GM12878 (cell line): ENCODE data around the gene TUBA4B. TPM values are rescaled to one million over a fixed set of nuclear protein-coding genes. Genes with fewer than 3 reads are reported as not detected.
A peak's percentile ranks its signal among the peaks of the same experiment; 100 is the strongest.

ENCODE experiments used
- ATF2 ChIP-seq: IDR thresholded peaks from 2 replicates; pipeline ENCODE4 v1.6.1; 2012; ENCODE audit warnings: low read length, inconsistent platforms
- BMI1 ChIP-seq: fragments of 450-650 bp; IDR thresholded peaks from 2 replicates; pipeline ENCODE4 v1.6.1; 2016; ENCODE audit warnings: mild to moderate bottlenecking, moderate library complexity, borderline replicate concordance
- DPF2 ChIP-seq: fragments of 450-650 bp; IDR thresholded peaks from 2 replicates; pipeline ENCODE4 v1.6.1; 2017; ENCODE audit warnings: mild to moderate bottlenecking
- ELK1 ChIP-seq: IDR thresholded peaks from 2 replicates; pipeline ENCODE4 v1.6.1; 2012; ENCODE audit warnings: low read depth, low read length, improper control_type of control experiment
- FOS ChIP-seq: IDR thresholded peaks from 3 replicates; pipeline ENCODE4 v1.6.1; 2011; ENCODE audit warnings: borderline replicate concordance; ENCODE audit not compliant: insufficient read length; ENCODE audit errors: extremely low read depth
- HDGF ChIP-seq: fragments of 450-650 bp; IDR thresholded peaks from 2 replicates; pipeline ENCODE4 v1.6.1; 2016; ENCODE audit warnings: antibody characterized with exemption
- KLF5 ChIP-seq: fragments of 450-650 bp; IDR thresholded peaks from 2 replicates; pipeline ENCODE4 v1.6.1; 2014; ENCODE audit warnings: mild to moderate bottlenecking; ENCODE audit not compliant: partially characterized antibody
- MXI1 ChIP-seq: fragments of 150-350 bp; IDR thresholded peaks from 2 replicates; pipeline ENCODE4 v1.6.1; 2011; ENCODE audit warnings: low read depth, mild to moderate bottlenecking, inconsistent platforms, low read length, improper control_type of control experiment
- NFYB ChIP-seq: IDR thresholded peaks from 2 replicates; pipeline ENCODE4 v1.6.1; 2011; ENCODE audit warnings: low read depth, mild to moderate bottlenecking, low read length, improper control_type of control experiment, moderate library complexity; ENCODE audit not compliant: insufficient read depth
- PBX3 ChIP-seq: IDR thresholded peaks from 2 replicates; pipeline ENCODE4 v1.6.1; 2011; ENCODE audit warnings: mild to moderate bottlenecking, low read depth, low read length, moderate library complexity; ENCODE audit not compliant: insufficient replicate concordance
- POLR2A ChIP-seq: IDR thresholded peaks from 2 replicates; pipeline ENCODE4 v1.6.1; 2011; ENCODE audit warnings: low read depth, mild to moderate bottlenecking, low read length
- RFX5 ChIP-seq: IDR thresholded peaks from 2 replicates; pipeline ENCODE4 v1.6.1; 2011; ENCODE audit warnings: low read depth, low read length, improper control_type of control experiment
- SMAD1 ChIP-seq: fragments of 450-650 bp; IDR thresholded peaks from 2 replicates; pipeline ENCODE4 v1.6.1; 2018; ENCODE audit warnings: mild to moderate bottlenecking, low read depth; ENCODE audit not compliant: partially characterized antibody
- SREBF2 ChIP-seq: IDR thresholded peaks from 2 replicates; pipeline ENCODE4 v1.6.1; 2012; ENCODE audit warnings: mild to moderate bottlenecking, low read length
- SRF ChIP-seq, 2 experiments: IDR thresholded peaks; 2 replicates each; pipeline ENCODE4 v1.6.1; 2011; ENCODE audit warnings: low read depth in 2 of 2, low read length in 2 of 2, mild to moderate bottlenecking in 1 of 2, moderate library complexity in 1 of 2
- TBL1XR1 ChIP-seq: IDR thresholded peaks from 2 replicates; pipeline ENCODE4 v1.6.1; 2012; ENCODE audit warnings: low read depth, low read length, improper control_type of control experiment
- TCF12 ChIP-seq: IDR thresholded peaks from 2 replicates; pipeline ENCODE4 v1.6.1; 2011; ENCODE audit warnings: low read depth, mild to moderate bottlenecking, low read length
- USF1 ChIP-seq: IDR thresholded peaks from 2 replicates; pipeline ENCODE4 v1.6.1; 2011; ENCODE audit warnings: borderline replicate concordance, low read depth, mild to moderate bottlenecking, moderate library complexity, mixed read lengths, low read length; ENCODE audit not compliant: insufficient read depth; ENCODE audit errors: extremely low read length
- ZBED1 ChIP-seq: IDR thresholded peaks from 2 replicates; pipeline ENCODE4 v1.6.1; 2016; ENCODE audit warnings: borderline replicate concordance
- ZNF207 ChIP-seq: fragments of 450-650 bp; IDR thresholded peaks from 2 replicates; pipeline ENCODE4 v1.6.1; 2014; ENCODE audit warnings: antibody characterized with exemption, mild to moderate bottlenecking, borderline replicate concordance
- ZNF24 ChIP-seq: fragments of 450-650 bp; IDR thresholded peaks from 2 replicates; pipeline ENCODE4 v1.6.1; 2017; ENCODE audit warnings: antibody characterized with exemption, mild to moderate bottlenecking
- polyA plus RNA-seq, 11 experiments: library from polyadenylated mRNA; depleted of rRNA in 4 of 11; unstranded in 6 of 11; stranded (reverse) in 5 of 11; fragments of >200 nt; fragmentation: Nextera tagmentation in 4 of 11; fragmentation: Illumina TruSeq in 1 of 11; extraction: Ambion mirVana in 4 of 11; extraction: Trizol in 1 of 11; gene quantifications; 1 replicate in 1 of 11; 2 replicates in 10 of 11; pipeline versions ENCODE4 v1.2.1 to v1.2.3, GENCODE V29; 2011 to 2016; ENCODE audit warnings: inconsistent platforms in 2 of 11, missing spikeins in 2 of 11, low read depth in 1 of 11
- total RNA-seq, 4 experiments: library from RNA; depleted of rRNA in 3 of 4; stranded (reverse); fragments of >200 nt in 3 of 4; fragmentation: Illumina TruSeq in 1 of 4; extraction: Trizol in 1 of 4; gene quantifications; 2 replicates each; pipeline versions ENCODE4 v1.2.1 to v1.2.3, GENCODE V29; 2013 to 2021
- TF ChIP-seq, protein P1 (sequence below): fragments of 450-650 bp; IDR thresholded peaks from 2 replicates; pipeline ENCODE4 v1.6.1; 2018; ENCODE audit warnings: mild to moderate bottlenecking, low read depth, moderate library complexity; ENCODE audit not compliant: partially characterized antibody

The TUBA4B gene
- total and polyA plus RNA-seq, 10 of the 15 experiments (the other 5 are each of a cell fraction or from before 2014, with no cell fraction given), result 0.07 TPM; not detected in 9

- TF ChIP-seq RFX5, result no peak; the same call in none of the 2 replicates
- peak; percentile 53 for TF ChIP-seq MXI1
- TF ChIP-seq ZBED1, result no peak
- no peak for TF ChIP-seq TBL1XR1
- TF ChIP-seq POLR2A, result peak; percentile 90
- no peak for TF ChIP-seq BMI1
- TF ChIP-seq KLF5, result peak; percentile 51
- TF ChIP-seq SRF (IDR thresholded peaks at IDR 0.05; ENCODE audit: low read depth in 2 of 2, low read length in 2 of 2), result no peak
- peak; percentile 100 for TF ChIP-seq DPF2
- no peak for TF ChIP-seq TCF12
- TF ChIP-seq SREBF2, result no peak
- TF ChIP-seq PBX3, result peak; percentile 99
- TF ChIP-seq FOS, result peak; percentile 85
- TF ChIP-seq ATF2, result no peak
- TF ChIP-seq NFYB, result peak; percentile 98
- no peak for TF ChIP-seq USF1
- TF ChIP-seq ELK1, result no peak
- TF ChIP-seq, protein P1, sequence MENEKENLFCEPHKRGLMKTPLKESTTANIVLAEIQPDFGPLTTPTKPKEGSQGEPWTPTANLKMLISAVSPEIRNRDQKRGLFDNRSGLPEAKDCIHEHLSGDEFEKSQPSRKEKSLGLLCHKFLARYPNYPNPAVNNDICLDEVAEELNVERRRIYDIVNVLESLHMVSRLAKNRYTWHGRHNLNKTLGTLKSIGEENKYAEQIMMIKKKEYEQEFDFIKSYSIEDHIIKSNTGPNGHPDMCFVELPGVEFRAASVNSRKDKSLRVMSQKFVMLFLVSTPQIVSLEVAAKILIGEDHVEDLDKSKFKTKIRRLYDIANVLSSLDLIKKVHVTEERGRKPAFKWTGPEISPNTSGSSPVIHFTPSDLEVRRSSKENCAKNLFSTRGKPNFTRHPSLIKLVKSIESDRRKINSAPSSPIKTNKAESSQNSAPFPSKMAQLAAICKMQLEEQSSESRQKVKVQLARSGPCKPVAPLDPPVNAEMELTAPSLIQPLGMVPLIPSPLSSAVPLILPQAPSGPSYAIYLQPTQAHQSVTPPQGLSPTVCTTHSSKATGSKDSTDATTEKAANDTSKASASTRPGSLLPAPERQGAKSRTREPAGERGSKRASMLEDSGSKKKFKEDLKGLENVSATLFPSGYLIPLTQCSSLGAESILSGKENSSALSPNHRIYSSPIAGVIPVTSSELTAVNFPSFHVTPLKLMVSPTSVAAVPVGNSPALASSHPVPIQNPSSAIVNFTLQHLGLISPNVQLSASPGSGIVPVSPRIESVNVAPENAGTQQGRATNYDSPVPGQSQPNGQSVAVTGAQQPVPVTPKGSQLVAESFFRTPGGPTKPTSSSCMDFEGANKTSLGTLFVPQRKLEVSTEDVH, result no peak
- peak; percentile 87; the same call in 1 of the 2 replicates for TF ChIP-seq ZNF207
- peak; percentile 30 for TF ChIP-seq SMAD1
- TF ChIP-seq HDGF, result no peak; the same call in 1 of the 2 replicates
- 0 out of 2 replicates have a peak, but pooled peaks have one; percentile 32 for TF ChIP-seq ZNF24
Observed at GRCh38 chr2:219229305-219230058, 23.6 kb upstream of the TUBA4B start, which contains the start of the genes ANKZF1 and ATG9A (continued).
